ENCODE data around the gene APOBR. TPM values are rescaled to one million over a fixed set of nuclear protein-coding genes. Genes with fewer than 3 reads are reported as not detected.

APOBR gene
- total and polyA plus RNA-seq, 9 of the 15 experiments (the other 6 are each of a cell fraction or from before 2014, with no cell fraction given), result 0.08 to 6.1 (median 2.8) TPM; not detected in 1

DNA sequence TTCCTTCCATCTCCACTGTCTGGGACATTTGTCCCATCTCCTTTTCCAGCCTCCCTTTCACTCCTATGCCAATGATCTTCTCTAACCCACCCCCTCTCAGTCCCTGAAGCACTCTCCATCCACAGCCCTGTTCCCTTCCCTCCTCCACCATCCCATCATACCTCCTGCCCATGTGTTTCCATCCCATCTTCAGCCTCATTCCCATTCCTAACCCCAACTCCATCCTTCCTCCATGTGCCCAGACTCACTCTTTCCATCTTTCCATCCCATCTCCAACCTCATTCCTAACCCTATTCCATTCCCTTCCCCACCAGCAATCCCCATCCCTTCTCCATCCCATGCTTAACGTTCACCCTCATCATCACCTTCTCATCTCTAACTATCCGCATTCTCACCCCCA, 7.8 kb downstream of the APOBR start:
- ATAC-seq (no peak), DNase-seq (ENCODE audit: extremely low read depth in 1 of 4, low spot score in 3 of 4) (no peak), FAIRE-seq (no peak)
- Histone ChIP-seq H3K27ac (ENCODE audit: extremely low read depth, low read depth, low read length) (no peak overlapping the region), H4K20me1 (replicated peaks; ENCODE audit: control insufficient read depth, insufficient read depth, low read length) (no peaks in the 10 kb centered on the region), H3K9me1 (ENCODE audit: control insufficient read depth, insufficient read depth, low read length) (no peaks in the 10 kb centered on the region), H2AFZ (ENCODE audit: low read depth, low read length) (no peak overlapping the region), H3K9ac (ENCODE audit: insufficient read depth in 1 of 2, low read depth in 2 of 2, low read length in 2 of 2) (no peak overlapping the region), H3K36me3 (ENCODE audit: control insufficient read depth, insufficient read depth, low read length) (no peaks in the 10 kb centered on the region), H3K4me3 (no peak overlapping the region), H3K4me2 (ENCODE audit: insufficient read depth, low read length) (no peak overlapping the region), H3K79me2 (ENCODE audit: control insufficient read depth, insufficient read depth, low read length) (no peaks in the 10 kb centered on the region), H3K4me1 (replicated peaks in 1 of 2; ENCODE audit: control insufficient read depth in 2 of 2, insufficient read depth in 2 of 2, low read length in 2 of 2) (peaks cover 0 to 25% of the 10 kb centered on the region in 2 experiments; a peak in 2 of 5 replicates), H3K27me3 (ENCODE audit: control insufficient read depth in 2 of 2, insufficient read depth in 2 of 2, low read length in 2 of 2) (peaks cover 0 to 32% of the 10 kb centered on the region in 2 experiments; a peak in 3 of 5 replicates), H3K9me3 (replicated peaks; ENCODE audit: control insufficient read depth, insufficient read depth, low read depth, low read length) (no peaks in the 10 kb centered on the region)
- ChIA-PET CTCF (ENCODE audit: low intra/inter-chr PET ratio) (no interaction called here), POLR2A (no interaction called here)
- BruUV-seq (replicated peaks), result no TSS peak
- in situ Hi-C loops (cut with MboI) (no loop called here), intact Hi-C loops (cut with micrococcal nuclease) (no loop called here)
- 15% methylated on average over 2 of the region's 2 CpGs for WGBS (ENCODE audit: insufficient coverage, low coverage, missing lambda C conversion rate)
- TF ChIP-seq ZNF41 (CRISPR knock-in tag; conservative IDR thresholded peaks at IDR 0.05), result no peak
- TF ChIP-seq XRCC4 (IDR thresholded peaks at IDR 0.05; ENCODE audit: extremely low read depth, insufficient read depth, insufficient read length), result no peak
- TF ChIP-seq TCF7 (IDR thresholded peaks at IDR 0.05; ENCODE audit: borderline replicate concordance), result no peak
- TF ChIP-seq PHB (CRISPR knock-in tag; IDR thresholded peaks at IDR 0.05), result no peak
- no peak for TF ChIP-seq POLR2AphosphoS2 (IDR thresholded peaks at IDR 0.05; ENCODE audit: low read length)
- TF ChIP-seq POLR3A (IDR thresholded peaks at IDR 0.05; ENCODE audit: borderline replicate concordance, extremely low read depth, insufficient read depth, insufficient read length), result no peak
- no peak for TF ChIP-seq ZNF146 (CRISPR knock-in tag; IDR thresholded peaks at IDR 0.05; ENCODE audit: unreplicated experiment)
